Measurements from ENCODE around the gene ZNF670.
A peak's percentile ranks its signal among the peaks of the same experiment; 100 is the strongest.

The ZNF670 gene

DNA sequence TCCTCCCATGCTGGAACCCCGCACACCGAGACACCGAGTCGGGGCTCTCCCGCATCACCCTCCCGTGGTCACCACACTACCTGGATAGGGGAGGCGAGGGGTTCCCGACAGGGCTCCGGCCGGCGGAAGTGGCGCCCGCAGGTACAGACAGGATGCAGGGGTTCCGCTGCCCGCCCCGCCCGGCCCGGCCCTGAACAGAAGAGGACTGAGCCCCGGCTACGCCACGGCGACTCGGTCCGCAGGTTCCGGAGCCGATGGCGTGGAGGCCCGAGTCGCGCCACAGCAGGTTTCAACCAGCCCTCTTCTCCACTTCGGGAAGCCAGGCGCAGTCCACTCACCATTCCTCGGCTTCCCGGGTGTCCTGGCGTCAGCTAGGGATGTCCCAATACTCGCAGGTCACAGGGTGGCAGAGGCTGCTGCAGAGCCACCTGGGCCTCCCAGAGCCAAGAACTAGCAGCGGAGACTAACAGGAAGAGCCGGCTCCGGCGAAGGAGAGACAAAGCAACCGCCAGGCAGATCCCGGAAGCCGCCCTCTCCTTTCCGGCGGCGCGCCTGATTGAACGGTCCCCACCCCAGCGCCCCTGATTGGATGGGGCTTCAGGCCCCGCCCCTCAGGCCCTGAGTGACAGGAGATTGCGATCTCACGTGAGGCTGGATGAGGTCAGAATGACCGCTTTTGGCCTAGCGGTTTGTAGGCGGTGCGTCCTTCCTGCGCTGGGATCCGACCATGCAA, 25.4 kb upstream of the ZNF670 start, which contains the start of gene ZNF669:
Gene ZNF669, minus strand, starts transcription at position 498 of the 733 bp plus-strand sequence. Its CDS starts 157 bp downstream, at position 341.
- peak; percentile 71 to 99 (median 95) for DNase-seq

- DNase-seq = no peak
Observed at GRCh38 chr1:247102381-247102780, 23.8 kb upstream of the ZNF670 start.

- DNase-seq = no peak
Observed at GRCh38 chr1:247100676-247101279, 22.2 kb upstream of the ZNF670 start.

- DNase-seq = no peak
Observed at GRCh38 chr1:247096958-247097357, 18.3 kb upstream of the ZNF670 start.

- DNase-seq = no peak
Observed at GRCh38 chr1:247096544-247096943, 17.9 kb upstream of the ZNF670 start.

DNA sequence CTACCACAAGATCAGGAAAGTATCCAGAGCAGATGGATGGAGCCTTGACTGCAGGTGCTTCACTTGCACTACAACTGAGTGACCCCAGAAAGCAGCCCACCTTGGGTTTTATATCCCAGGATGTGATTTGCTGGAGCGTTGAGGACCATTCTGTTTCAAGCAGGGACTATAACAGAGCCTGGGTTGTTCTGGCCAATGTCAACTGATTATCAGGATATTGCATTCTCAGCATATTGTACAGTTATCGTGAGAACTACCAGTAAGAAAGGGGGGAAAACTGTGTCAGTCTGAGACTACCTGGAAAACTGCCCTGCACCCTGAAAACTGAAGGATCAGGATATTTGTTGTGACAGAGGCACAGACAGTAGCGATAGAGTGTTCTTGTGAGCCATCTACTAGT, 17.5 kb upstream of the ZNF670 start:
- no peak for DNase-seq

GRCh38 chr1:247090455-247090854, 11.8 kb upstream of the ZNF670 start:
- no peak for DNase-seq

DNA sequence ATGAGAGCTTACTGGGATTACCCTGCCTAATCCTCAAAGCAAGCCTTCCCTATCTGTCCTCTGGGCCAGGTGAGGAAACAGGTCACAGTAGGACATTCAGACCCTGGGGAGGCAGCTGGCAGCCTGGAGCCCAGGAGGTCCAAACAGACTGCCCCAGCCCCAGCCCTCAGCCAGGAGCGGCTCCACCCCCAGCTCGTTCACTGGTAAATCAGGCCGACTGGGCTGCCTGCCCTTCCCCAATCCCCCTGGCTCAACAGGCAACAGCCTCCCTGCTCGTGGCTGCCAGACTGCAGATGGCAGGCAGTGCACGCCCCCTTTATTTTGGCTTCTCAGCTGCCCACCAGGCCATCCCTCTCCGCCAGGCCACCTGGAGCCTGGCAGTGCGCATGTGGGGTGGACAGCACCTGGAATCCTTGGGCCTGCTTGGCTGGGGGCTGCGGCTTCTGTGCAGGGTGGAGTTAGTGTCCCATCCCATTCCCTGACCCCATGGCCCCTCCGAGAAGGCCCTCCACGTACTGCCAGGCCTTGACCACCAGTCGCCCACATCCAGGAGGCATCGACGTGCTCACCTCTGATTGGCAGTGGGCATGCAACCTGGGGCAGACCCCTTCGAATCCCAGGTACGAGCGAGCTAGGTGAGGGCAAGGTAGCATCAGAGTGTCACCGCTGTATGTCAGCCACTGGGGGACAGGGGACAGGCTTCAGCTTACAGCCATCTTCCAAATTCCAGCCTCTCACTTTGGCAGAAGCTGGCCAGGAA, 11.2 kb upstream of the ZNF670 start:
- no peak for DNase-seq

DNA sequence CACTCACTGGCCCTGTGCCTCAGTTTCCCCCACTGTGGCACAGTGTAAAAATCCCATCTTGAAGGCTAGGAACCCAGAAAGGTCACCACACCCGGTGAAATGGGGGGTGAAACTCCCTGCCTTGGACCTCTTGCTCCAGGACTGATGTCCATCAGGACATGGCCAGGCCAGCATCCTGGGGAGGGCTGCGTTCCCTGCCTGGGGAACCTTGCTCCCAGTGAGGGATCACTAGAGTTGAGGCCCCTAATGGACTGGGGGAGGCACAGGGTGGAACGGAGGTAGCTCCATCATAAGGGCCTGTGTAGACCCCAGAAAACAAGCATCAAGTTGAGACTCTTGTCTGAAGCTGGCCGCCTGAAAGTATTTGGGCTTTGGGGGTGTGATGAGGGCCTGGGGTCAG, 10.4 kb upstream of the ZNF670 start:
- no peak for DNase-seq

- DNase-seq = no peak
Observed at GRCh38 chr1:247087256-247087655, 8.6 kb upstream of the ZNF670 start.

- no peak for DNase-seq
Observed at GRCh38 chr1:247085310-247085709, 6.7 kb upstream of the ZNF670 start.

DNA sequence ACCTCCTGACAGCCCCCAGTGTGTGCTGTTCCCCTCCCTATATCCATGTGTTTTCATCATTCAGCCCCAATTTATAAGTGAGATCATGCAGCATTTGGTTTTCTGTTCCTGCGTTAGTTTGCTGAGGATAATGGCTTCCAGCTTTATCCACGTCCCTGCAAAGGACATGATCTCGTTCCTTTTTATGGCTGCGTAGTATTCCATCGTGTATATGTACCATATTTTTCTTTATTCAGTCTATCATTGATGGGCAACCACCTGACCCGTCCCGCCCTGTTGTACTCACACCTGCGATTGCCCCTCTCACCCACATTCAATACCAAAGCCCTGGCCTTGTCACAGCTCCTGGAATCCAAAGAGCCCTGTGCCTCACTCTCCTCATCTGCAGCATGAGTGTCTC, 6.2 kb upstream of the ZNF670 start:
- DNase-seq = no peak

DNA sequence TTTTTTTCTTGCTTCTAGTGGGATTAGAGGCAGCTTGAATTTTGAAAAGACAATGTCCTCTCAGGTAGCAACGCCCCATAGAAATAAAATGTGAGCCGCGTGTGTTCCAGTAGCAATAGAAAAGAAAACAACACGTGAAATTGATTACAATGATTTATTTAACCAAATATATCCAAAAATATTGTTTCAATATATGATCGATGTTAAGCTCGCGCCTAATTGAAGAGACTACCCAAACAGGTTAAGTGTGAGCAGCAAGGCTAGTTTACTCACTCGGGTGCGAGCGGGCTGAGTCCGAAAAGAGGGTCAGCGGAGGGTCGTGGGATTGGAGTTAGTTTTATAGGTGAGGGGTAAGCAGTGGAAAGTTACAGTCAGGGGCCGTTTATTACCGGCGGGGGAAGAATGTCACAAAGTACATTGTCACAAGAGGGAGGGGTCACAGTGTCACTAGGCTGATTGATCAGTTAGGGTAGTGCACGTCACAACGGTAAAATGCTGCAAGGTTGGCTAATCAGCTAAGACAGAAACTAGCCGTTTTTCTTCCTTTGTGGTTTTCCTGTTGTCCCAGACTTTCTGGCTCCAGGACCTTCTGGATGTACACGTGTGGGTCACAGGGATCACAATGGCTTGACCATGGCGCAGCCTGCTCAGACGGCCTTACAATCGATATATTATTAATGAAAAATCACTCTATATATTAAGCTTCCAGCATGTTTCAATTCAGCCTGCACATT, 697 bp upstream of the ZNF670 start:
- DNase-seq = no peak

DNA sequence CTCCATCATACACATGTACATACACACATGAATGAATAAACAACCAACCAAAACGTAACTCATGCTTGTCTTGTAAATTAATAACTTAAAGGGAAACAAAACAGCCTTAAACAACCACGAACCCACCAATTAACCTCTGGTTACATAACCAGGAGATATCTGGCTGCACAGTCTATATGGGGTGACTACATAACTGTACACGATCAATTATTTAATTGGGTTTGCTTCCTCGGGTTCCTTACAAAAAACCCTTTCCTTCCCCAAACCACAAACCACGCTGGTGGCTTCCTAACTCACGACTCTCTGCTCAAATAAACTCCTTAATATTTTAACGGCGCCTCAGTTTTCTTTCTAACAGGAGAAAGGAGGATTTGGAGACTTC, 744 bp downstream of the ZNF670 start:
- DNase-seq = no peak

DNA sequence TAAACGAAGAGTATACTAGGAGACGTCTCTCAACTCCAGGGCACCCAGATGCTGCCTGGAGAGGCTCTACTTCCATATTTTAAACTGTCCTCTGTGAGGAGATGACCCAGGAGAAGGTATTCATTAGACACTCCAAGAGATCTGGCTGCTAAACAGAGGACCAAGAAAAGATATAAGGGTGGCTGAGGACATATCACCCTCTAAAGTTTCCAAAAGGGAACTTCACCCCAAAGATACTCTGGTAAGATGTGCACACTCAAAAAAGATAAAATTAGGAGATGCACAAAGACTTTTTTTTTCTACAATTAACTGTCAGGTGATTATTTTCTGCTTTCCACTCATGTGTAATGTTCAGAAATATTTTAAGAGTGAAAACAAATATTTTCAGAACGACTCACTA, 1.4 kb downstream of the ZNF670 start:
- DNase-seq = no peak

- no peak for DNase-seq
Observed at GRCh38 chr1:247070645-247071044, 8.0 kb downstream of the ZNF670 start.

DNA sequence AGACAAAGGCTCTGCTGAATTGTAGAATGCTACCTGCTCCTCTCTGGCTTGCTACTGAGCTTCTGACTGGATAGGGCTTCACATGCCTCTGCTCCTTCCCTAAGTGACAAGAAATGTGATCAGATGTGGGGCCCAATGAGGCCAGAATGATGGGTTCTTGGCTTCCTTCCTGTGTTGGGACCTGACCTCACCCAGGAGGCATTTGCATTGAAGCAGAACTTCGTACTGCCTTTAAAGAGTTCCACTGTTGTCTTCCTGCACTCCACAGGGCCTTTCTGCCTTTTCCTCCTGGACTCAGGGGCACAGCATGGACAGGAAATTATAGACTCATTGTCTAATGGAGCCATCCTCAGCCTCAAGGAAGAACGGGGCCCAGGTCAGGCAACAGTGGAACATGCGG, 14.3 kb downstream of the ZNF670 start:
- no peak for DNase-seq

- DNase-seq = no peak
Observed at GRCh38 chr1:247060771-247061170, 17.8 kb downstream of the ZNF670 start.

- DNase-seq = no peak
Observed at GRCh38 chr1:247056071-247056470, 22.5 kb downstream of the ZNF670 start.

DNA sequence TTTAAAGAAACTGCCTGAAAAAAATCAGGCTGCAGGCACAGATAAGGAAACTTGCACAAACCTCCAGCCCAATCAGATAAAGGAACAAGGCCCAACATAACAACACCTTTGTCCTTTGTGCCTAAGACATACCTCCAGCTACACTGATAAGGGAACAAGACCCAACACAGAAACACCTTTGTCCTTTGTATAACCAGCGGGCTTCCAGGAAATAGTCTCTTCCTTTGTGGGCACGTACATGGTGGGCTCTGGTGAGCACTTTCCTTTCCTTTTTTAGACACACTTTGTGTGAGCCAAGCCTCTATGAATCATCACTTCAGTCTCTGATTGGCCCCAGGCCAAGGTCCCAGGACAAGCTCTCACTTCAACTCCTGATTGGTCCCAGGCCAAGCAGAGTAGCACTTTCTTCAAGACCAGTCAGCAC, 23.6 kb downstream of the ZNF670 start:
- DNase-seq = no peak

DNA sequence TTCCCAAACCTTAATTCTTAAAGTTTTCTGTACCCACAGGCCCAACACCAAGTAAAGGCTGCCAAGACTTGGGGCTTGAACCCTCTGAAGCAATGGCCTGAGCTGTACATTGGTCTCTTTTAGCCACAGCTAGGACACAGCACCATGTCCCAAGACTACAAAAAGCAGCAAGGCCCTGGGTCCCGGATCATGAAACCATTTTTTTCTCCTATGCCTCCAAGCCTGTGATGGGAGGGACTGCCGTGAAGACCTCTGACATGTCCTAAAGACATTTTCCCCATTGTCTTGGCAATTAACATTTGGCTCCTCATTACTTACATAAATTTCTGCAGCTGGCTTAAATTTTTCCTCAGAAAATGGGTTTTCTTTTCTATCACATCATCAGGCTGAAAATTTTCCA, 30.9 kb downstream of the ZNF670 start:
- no peak for DNase-seq

DNA sequence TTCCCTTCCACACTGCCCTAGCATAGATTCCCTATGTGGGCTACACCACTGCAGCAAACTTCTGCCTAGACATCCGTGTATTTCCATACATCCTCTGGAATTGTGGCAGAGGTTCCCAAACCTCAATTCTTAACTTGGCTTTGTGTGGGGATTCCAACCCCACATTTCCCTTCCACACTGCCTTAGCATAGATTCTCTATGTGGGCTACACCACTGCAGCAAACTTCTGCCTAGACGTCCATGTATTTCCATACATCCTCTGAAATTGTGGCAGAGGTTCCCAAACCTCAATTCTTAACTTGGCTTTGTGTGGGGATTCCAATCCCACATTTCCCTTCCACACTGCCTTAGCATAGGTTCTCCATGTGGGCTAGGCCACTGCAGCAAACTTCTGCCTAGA, 31.4 kb downstream of the ZNF670 start:
- DNase-seq = no peak
